HepG2 (cell line): ENCODE measurements around the gene FAT4. TPM values are rescaled to one million over a fixed set of nuclear protein-coding genes. Genes with fewer than 3 reads are reported as not detected.

ENCODE experiments used
- AHDC1 ChIP-seq: sonication (generic); formaldehyde crosslinking; IDR thresholded peaks from 2 replicates; pipeline ENCODE4 v1.5.1; 2020; ENCODE audit warnings: mild to moderate bottlenecking, missing genetic modification reagents, borderline replicate concordance
- HIC2 ChIP-seq: sonication (generic); formaldehyde crosslinking; IDR thresholded peaks from 2 replicates; pipeline ENCODE4 v1.9.0; 2022; ENCODE audit warnings: low read depth, missing genetic modification reagents
- KDM3A ChIP-seq: IDR thresholded peaks from 2 replicates; pipeline ENCODE4 v1.6.1; 2018; ENCODE audit warnings: low read depth, missing compliant biosample characterization
- MAZ ChIP-seq, 2 experiments: sonication (generic) in 1 of 2; formaldehyde crosslinking in 1 of 2; IDR thresholded peaks; 2 replicates each; pipeline versions ENCODE4 v1.5.0 to v1.6.1; 2012 to 2020; ENCODE audit warnings: low read depth in 2 of 2, mild to moderate bottlenecking in 2 of 2, borderline replicate concordance in 1 of 2, improper control_type of control experiment in 1 of 2, low read length in 1 of 2, missing genetic modification reagents in 1 of 2, moderate library complexity in 1 of 2
- MED1 ChIP-seq: sonication (generic); formaldehyde crosslinking; IDR thresholded peaks from 2 replicates; pipeline ENCODE4 v1.4.0; 2020; ENCODE audit warnings: missing genetic modification reagents
- RNF2 ChIP-seq: fragments of 450-650 bp; conservative IDR thresholded peaks from 2 replicates; pipeline ENCODE4 v1.6.1; 2016; ENCODE audit warnings: low read depth
- SNAPC2 ChIP-seq: sonication (generic); formaldehyde crosslinking; IDR thresholded peaks from 2 replicates; pipeline ENCODE4 v1.8.1; 2022; ENCODE audit warnings: mild to moderate bottlenecking, missing genetic modification reagents
- SP5 ChIP-seq: IDR thresholded peaks from 2 replicates; pipeline ENCODE4 v1.6.1; 2016; ENCODE audit warnings: low read depth, borderline replicate concordance
- TBX2 ChIP-seq: sonication (generic); formaldehyde crosslinking; IDR thresholded peaks from 2 replicates; pipeline ENCODE4 v1.5.0; 2020; ENCODE audit warnings: missing genetic modification reagents, mild to moderate bottlenecking, borderline replicate concordance
- XRCC5 ChIP-seq: fragments of 200-400 bp; formaldehyde crosslinking; optimal IDR thresholded peaks from 2 replicates; pipeline ENCODE3; 2017; ENCODE audit warnings: mild to moderate bottlenecking, low read length
- ZBTB25 ChIP-seq: IDR thresholded peaks from 2 replicates; pipeline ENCODE4 v1.6.1; 2018; ENCODE audit warnings: missing genetic modification reagents
- ZFP36 ChIP-seq: fragments of 150-350 bp; IDR thresholded peaks from 2 replicates; pipeline ENCODE4 v1.6.1; 2018; ENCODE audit warnings: borderline replicate concordance, low read length, low read depth; ENCODE audit not compliant: partially characterized antibody
- ZFP82 ChIP-seq: sonication (generic); formaldehyde crosslinking; IDR thresholded peaks from 2 replicates; pipeline ENCODE4 v1.5.1; 2020; ENCODE audit warnings: mild to moderate bottlenecking, missing genetic modification reagents, borderline replicate concordance
- ZNF556 ChIP-seq: sonication (generic); formaldehyde crosslinking; IDR thresholded peaks from 2 replicates; pipeline ENCODE4 v1.4.0; 2020; ENCODE audit warnings: mild to moderate bottlenecking, missing genetic modification reagents, borderline replicate concordance
- ZNF703 ChIP-seq: sonication (generic); formaldehyde crosslinking; IDR thresholded peaks from 2 replicates; pipeline ENCODE4 v1.5.1; 2020; ENCODE audit warnings: missing genetic modification reagents, mild to moderate bottlenecking, moderate library complexity, borderline replicate concordance
- ZNF792 ChIP-seq: IDR thresholded peaks from 2 replicates; pipeline ENCODE4 v1.6.1; 2016
- ZUFSP ChIP-seq: sonication (generic); formaldehyde crosslinking; IDR thresholded peaks from 2 replicates; pipeline ENCODE4 v1.9.0; 2021; ENCODE audit warnings: missing genetic modification reagents, mild to moderate bottlenecking, borderline replicate concordance
- polyA plus RNA-seq, 8 experiments: library from polyadenylated mRNA; depleted of rRNA in 3 of 8; stranded (reverse) in 7 of 8; unstranded in 1 of 8; fragments of >200 nt; fragmentation: Illumina TruSeq in 4 of 8; extraction: Trizol in 4 of 8; gene quantifications; 2 replicates each; pipeline versions ENCODE4 v1.2.1 to v1.2.3, GENCODE V29; 2011 to 2016; ENCODE audit warnings: low read depth in 4 of 8, missing spikeins in 1 of 8, mixed read lengths in 1 of 8; ENCODE audit not compliant: insufficient read depth in 1 of 8
- total RNA-seq, 5 experiments: library from RNA; depleted of rRNA; stranded (reverse); fragments of >200 nt; fragmentation: Illumina TruSeq; extraction: Trizol; gene quantifications; 2 replicates each; pipeline ENCODE4 v1.2.3, GENCODE V29; 2016; ENCODE audit warnings: low read depth in 1 of 5

FAT4 gene
- total and polyA plus RNA-seq, 2 of the 13 experiments (the other 11 are each of a cell fraction or from before 2014, with no cell fraction given): 0.27 to 1.2 TPM

GRCh38 chr4:125314676-125315575 is at the start of gene FAT4 (continued):
- TF ChIP-seq KDM3A (CRISPR knock-in tag) (0 out of 2 replicates have a peak, but pooled peaks have one; percentile 43), XRCC5 (peak; percentile 92), RNF2 (0 out of 2 replicates have a peak, but pooled peaks have one; percentile 37), SP5 (CRISPR knock-in tag) (peak; percentile 59; the same call in 1 of the 2 replicates), ZBTB25 (CRISPR knock-in tag) (0 out of 2 replicates have a peak, but pooled peaks have one; percentile 21), SNAPC2 (no peak), TBX2 (CRISPR knock-in tag) (peak; percentile 77; the same call in 1 of the 2 replicates), ZUFSP (CRISPR knock-in tag) (no peak), MED1 (peak; percentile 42; the same call in 1 of the 2 replicates), AHDC1 (CRISPR knock-in tag) (no peak), ZFP36 (no peak), ZNF703 (CRISPR knock-in tag) (0 out of 2 replicates have a peak, but pooled peaks have one; percentile 37), ZFP82 (CRISPR knock-in tag) (0 out of 2 replicates have a peak, but pooled peaks have one; percentile 55), ZNF792 (CRISPR knock-in tag) (peak; percentile 69; the same call in 1 of the 2 replicates), HIC2 (0 out of 2 replicates have a peak, but pooled peaks have one; percentile 21), ZNF556 (CRISPR knock-in tag) (peak; percentile 82), MAZ (IDR thresholded peaks at IDR 0.05; ENCODE audit: borderline replicate concordance, low read depth, low read length) (peak; percentile 66; the same call in 1 of the 2 replicates), MAZ (CRISPR knock-in tag; IDR thresholded peaks at IDR 0.05; ENCODE audit: low read depth) (peak; percentile 82)
